HG02973 (cell line): ENCODE data around the gene SRP68.

ENCODE experiments used
- ATAC-seq: cut with Tn5 transposase; IDR thresholded peaks from one replicate; pipeline ENCODE4 v1.9.1; 2021; ENCODE audit warnings: moderate library complexity; ENCODE audit not compliant: unreplicated experiment

Gene SRP68

DNA sequence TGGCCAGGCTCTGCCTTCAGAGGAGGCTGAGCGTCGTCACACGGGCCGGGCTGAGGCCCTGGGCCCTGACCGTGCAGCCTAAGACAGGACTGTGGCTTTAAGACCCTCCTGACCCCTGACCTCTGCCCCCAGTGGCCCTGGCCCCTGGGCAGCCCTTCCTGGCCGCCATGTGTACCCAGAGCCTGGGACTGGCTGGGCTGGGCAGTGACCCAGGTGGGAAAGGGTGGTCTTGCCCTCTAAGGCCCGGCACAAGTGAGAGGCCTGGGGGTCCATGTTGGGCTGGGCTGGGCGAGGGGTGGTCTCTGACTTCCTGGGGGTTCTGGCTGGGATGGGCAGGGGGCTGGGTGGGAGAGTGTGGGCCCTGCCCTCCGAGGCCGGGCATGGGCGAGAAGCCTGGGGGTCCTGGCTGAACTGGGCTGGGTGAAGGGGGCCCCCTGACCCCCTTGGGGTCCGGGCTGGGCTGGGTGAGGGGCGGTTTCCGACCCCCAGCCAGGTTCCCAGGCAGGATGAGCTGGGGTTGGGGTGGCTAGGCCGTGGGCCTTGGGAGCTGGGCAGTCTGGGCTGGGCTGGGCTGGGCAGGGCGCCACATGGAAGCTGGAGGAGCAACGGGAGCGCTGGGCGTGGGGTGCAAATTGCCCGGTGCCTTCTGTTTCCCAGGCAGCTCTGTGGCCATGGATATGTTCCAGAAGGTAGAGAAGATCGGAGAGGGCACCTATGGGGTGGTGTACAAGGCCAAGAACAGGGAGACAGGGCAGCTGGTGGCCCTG, 71.4 kb downstream of the SRP68 start, which contains the start of gene CDK3:
Gene CDK3 (plus strand): TSS at position 101 of the 767 bp plus-strand sequence. CDS start 571 bp downstream, at position 672.
- ATAC-seq: no peak

DNA sequence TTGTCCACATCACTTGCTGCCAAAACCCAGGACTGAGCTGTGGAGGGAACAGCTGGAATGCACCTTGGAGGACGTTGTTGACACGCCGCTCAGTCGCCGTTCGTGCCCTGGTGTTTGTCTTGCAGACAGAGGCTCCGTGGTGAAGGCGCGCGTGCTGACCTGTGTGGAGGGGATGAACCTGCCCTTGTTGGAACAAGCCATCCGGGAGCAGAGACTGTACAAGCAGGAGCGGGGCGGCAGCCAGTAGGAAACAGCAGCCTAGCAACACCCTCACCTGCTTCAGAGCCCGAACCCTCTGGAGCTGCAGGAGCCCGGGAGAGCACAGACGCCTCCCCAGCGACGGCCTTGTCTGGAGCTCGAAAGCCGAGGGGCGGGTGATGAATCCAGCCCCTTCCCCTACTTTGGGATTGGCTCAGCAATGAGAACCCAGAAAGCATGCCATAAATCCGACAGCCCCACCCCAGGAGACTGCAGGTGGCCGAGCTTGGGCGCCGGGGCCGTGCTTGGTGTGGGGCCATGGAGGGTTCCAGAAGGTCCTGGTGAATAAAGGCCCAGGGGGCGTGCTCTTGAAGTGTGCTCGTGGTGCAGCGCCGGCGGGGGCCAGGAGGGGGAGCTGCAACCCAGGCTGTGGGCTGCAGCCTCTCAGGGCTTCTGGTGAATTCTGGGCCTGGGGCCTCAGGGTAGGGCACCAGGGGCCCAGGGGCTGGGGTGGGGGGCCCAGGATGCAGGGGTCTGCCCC, 72.1 kb downstream of the SRP68 start:
- no peak for ATAC-seq

DNA sequence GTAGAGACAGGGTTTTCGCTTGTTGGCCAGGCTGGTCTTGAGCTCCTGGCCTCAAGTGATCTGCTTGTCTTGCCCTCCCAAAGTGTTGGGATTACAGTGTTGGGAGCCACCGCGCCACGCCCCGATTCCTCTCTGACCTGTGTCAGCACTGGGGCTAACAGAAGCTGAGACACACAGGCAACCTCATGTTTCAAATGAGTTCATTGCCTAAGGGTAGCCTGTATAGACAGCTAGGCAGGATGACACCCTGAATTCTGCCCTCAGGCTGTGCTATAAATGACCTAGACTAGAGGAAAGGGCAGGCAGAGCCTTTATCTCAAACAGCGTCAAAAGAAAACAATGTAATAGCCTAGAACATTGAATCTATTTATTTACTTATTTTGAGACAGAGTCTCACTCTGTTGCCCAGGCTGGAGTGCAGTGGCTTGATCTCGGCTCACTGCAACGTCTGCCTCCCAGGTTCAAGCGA, 74.0 kb downstream of the SRP68 start:
- no peak for ATAC-seq

DNA sequence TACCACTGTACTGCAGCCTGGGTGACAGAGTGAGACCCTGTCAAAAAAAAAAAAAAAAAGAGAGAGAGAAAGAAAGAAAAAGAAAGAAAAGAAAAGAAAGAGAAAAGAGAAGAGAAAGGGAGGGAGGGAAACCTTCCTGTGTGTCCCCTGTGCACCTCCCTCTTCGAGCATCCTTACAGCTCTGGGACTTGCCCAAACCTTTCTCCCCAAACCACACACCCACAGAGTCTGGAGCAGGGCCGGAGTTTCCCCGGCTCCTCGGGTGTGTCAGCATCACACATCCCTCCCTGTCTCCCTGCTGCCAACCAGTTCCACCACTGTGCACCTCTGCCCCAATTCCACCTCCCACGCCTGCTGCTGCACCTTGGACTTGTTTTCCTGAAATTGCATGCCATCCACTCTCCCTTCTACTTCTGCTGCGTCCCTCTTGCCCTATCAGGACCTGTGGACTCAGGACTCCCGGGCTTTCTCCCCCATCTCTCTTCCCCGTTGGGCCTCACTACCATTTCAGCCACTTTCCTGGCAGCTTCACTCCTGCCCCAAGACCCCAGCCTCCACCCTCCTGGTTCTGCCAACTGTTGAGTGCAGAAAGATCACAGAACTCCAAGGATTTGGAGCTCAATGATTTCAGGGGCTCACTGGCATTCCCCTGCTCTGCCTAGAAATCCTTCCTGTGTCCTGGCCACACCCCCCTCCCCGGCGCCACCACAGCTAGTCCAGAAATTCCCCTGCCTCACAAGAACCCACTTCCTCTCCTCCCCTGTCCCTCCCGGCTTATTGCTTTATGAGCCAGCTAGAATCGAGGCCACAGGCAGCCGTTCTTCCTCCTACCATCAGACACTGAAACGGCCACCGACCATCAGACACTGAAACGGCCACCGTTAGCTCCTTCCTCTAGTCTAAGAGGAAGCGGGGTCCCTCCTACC, 75.4 kb downstream of the SRP68 start:
- no peak for ATAC-seq

DNA sequence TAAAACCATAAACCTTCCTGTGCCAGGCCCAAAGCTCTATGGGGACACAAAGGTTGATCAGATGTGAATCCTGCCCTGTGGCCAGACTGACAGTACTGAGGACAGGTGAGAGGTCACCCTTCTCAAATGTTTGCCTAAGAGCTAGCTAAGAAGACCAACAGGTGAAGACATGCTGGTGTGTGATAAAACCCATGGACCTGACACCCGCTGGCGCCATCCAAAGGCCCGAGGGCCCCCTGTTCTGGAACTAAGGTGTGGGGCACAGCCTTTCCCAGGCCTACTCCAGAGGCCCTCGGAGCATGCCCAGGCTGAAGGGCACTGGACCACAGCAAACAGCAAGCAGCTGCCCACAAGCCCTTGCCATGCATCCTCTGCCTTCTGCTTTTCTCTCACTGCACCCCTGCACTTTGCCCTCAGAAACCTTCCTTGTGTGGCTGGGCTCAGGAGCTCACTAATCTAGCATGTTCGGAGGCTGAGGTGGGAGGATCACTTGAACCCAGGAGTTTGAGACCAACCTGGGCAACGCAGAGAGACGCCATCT, 76.9 kb downstream of the SRP68 start:
- ATAC-seq: no peak

DNA sequence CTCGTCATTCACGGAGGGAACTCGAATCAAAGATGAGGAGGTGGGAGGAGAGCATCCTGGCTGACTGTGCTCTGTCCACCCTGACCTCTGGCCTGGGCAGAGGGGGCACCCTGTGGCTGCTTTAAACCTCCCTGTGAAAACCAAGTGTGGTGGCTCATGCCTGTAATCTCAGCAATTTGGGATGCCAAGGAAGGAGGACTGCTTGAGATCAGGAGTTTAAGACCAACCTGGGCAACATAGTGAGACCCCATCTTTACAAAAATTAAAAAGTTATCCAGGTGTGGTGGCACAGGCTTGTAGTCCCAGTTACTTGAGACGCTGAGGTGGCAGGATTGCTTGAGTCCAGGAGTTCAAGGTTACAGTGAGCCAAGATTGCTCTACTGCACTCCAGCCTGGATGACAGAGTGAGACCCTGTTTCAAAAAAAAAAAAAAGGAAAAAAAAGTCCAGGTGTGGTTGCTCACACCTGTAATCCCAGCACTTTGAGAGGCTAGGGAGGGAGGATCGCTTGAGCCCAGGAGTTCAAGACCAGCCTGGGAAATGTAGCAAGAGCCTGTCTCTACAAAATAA, 77.4 kb downstream of the SRP68 start:
- ATAC-seq: no peak

DNA sequence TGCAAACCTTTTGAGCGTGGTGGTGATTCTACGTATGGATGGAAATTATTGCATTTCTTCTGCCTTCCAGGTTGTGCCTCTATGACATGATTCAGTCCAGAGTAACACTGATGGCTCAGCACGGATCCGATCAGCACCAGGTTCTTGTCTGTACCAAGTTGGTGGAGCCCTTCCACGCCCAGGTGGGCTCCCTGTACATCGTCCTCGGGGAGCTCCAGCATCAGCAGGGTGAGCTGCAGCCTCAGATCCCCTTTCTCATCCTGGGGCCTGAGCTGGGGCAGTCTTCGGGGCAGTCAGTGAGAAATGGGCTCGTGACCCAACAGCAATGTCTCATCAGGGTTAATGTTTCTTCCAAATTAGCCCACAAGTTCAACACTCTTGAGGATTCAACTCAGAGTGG, 80.9 kb downstream of the SRP68 start:
- ATAC-seq: no peak
